GM21529 (cell line): ENCODE results near the gene GALNS.

Experiments
- ATAC-seq: cut with Tn5 transposase; IDR thresholded peaks from one replicate; pipeline ENCODE4 v1.9.1; 2021; ENCODE audit not compliant: unreplicated experiment

GALNS gene

GRCh38 chr16:88876942-88877526, 20.3 kb upstream of the GALNS start:
- no peak for ATAC-seq

GRCh38 chr16:88875703-88876234, 19.0 kb upstream of the GALNS start:
- ATAC-seq: no peak

- no peak for ATAC-seq
Measured at GRCh38 chr16:88874938-88875599, 18.3 kb upstream of the GALNS start.

DNA sequence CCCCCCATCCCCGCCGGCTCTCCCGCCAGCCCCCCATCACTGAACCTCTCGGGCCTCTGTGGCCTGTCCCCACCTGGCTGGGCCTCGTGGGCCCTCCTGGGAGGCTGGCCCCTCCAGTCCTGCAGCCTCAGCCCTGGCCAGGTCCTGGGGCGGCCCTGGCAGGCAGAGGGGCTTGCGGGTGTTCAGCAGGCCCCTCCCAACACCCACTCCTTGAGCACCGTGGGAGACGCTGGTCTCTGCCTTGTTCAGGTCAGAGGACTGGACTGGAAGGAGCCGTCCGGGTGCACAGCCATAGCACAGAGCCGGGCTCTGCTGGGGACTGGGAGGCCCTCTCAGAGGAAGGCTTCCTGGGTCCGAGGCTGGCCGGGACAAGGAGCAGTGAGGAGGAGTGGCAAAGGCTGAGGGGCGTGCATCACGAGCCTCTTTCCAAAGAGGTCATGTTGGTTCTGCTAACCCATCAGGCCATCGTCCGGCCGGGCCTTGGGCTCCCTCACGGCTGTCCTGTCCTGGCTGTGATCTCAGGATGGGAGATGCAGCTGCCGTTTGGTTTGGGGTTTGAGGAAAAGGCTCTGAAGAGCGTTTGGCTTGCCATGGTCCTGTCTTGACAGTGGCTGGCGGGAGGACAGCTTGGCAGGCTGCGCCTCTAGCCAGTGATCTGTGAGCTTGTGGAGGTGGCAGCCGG, 16.0 kb upstream of the GALNS start:
- no peak for ATAC-seq

- no peak for ATAC-seq
Measured at GRCh38 chr16:88871730-88872416, 15.1 kb upstream of the GALNS start.

GRCh38 chr16:88871349-88871702, 14.6 kb upstream of the GALNS start:
- no peak for ATAC-seq

DNA sequence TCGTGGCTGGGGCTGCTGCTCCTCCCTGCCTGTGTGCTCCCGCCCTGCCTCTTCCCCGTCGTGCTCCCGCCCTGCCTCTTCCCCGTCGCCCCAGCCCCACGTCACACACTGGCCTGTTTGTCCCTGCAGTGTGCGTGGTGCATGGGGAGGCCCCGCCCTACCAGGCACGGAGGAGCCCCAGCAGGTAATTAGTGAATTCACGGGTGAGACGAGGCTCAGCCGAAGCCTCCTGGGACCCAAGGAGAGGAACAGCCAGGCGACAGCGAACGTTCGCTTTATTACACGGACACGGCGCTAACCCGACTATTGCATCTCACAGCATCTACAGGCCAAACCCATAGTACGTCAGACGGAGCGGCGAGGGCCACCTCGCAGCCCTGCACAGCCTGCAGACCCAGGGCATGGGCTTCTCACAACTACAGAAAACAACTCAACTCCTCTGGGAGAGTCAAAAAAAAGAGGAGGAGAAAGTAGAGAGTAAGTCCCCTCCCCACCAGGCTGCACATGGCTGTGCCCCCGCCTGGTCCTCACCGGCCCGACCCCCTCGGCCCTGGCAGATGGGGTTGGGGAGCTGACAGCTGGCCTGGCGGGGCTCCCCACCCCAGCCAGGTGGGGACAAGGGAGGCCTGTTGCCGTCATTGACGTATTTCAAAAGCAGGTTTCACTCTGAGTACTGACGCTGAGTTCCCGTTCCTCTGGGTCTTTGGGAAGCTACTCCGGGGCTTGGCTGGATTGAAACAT, 14.0 kb upstream of the GALNS start:
- no peak for ATAC-seq

DNA sequence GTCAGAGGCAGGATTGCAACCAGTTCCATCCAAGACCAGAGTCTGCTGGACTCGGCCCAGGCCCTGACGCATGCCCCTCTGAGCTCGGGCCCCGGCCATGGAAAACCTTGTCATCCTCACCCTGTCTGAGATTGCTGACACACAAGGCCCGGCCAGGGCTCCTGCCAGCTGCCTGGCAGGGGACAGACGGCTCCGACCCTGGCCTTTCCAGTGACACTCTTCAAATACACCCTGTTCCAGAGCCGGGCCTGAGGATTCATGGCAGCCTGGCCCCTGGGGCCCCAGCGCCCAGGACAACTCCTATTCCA, 12.9 kb upstream of the GALNS start:
- ATAC-seq: no peak

GRCh38 chr16:88868974-88869672, 12.4 kb upstream of the GALNS start:
- no peak for ATAC-seq

DNA sequence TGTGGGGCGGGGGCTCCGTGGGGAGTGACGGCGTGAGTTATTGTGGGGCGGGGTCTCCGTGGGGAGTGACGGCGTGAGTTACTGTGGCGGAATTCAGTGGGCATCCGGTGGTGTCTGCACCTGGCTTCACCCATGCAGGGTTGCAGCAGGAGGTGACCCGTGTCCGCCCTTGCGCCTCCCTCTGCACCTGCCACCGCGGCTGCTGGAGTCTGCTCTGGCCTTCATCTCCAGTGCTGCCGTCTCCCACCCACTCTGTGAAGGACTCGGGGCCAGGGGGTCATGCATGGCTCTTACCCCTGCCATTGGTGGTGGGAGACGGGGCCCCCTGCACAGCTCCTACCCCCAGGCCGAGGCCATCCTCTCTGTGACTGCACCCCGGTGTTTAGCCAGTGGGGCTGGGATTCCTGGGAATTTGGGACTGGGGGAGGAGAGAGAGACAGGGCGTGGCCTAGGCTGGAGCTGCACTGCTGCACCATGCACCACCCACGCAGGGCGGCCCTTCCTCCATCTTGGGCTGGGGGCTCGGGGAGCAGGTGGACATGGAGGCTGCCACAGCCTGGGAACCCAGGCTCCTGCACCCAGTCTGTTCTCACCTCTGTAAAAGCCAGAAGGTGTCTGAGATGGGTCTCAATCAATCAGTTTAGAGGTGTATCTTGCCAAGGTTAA, 11.0 kb upstream of the GALNS start:
- no peak for ATAC-seq

GRCh38 chr16:88866151-88866920, 9.6 kb upstream of the GALNS start, which contains the start of gene PABPN1L:
Gene PABPN1L (minus strand): TSS chr16:88866660. CDS start chr16:88866606, 54 bp downstream.
- ATAC-seq: no peak

DNA sequence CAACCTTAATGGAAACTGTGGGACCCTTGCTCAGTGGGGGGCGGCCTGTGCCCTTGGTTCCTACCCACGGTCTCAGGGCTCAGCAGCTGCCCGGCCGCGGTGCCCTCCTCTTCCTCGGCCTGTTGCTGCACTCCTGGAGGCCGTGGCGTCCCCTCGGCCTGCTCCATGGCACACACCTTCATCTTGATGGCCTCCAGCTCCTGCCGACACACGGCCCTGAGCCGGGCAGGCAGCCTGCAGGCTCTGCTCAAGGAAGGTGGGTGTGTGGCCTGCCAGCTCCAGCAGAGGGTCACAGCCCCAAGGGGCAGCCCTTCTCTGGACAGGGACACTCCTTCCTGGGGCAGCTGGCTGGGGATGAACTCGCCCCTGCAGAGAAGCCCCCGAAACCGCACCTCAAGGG, 9.0 kb upstream of the GALNS start:
- ATAC-seq: no peak

DNA sequence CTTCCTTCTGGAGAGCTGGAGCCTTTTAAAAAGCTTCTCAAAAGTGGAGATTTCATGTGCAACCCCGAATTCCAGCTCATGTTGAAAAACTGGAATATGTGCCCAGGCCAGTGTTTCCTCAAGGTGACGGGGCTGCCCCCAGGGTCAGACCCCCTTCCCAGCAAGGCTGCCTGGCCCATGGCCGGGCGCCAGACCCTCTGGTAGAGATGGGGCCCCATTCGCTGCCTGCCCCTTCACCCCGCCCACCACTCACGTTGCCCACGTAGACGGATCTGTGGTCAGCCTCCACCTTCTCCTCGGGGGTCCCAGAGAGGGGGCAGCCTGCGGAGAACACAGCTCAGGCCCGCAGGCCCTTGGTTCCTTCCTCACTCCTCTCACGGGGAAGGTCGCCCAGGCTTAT, 8.6 kb upstream of the GALNS start:
- no peak for ATAC-seq

GRCh38 chr16:88864521-88864920, 7.8 kb upstream of the GALNS start:
- no peak for ATAC-seq

DNA sequence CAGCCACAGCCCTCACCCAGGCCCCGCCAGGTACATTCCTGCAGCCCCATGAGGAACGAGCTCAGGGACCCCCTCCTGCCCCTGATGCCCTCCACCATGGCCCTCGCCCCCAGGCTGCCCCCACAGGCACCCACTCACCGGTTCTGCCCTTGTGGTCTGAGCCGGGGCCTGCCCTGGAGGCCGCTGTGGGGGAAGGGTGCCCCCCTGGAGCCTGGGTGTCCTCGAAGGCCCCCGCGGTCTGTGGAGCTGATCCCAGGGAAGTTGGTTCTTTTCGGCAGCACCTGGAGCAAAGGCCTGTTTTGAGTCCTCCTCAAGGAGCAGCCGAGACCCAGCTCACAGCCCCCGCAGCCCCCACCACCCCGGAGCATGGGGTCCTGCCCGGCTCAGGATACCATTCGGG, 7.4 kb upstream of the GALNS start:
- ATAC-seq: no peak

GRCh38 chr16:88863426-88863825, 6.7 kb upstream of the GALNS start:
- no peak for ATAC-seq

DNA sequence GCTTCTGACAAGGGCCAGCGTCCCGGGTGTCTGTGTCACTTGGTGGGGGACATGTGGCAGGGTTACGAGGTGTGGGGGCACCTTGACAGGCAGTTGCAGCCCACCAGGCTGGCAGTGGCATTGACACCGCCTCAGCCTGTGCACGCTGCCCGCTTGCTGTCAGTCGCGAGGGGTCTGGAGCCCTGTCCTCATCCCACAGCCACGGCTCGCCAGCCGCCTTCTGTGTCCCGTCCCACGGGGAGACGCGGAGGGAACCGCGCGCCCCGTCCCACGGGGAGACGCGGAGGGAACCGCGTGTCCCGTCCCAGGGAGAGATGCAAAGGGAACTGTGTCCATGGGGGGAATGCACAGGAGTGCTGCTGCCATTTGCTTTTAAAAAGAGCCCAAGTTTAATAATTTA, 6.2 kb upstream of the GALNS start:
- ATAC-seq: no peak

GRCh38 chr16:88861359-88861758, 4.6 kb upstream of the GALNS start:
- no peak for ATAC-seq

GRCh38 chr16:88859381-88860091, 2.8 kb upstream of the GALNS start:
- no peak for ATAC-seq
